Progenitor cell of endocrine pancreas (in vitro differentiated cells): Measurements from ENCODE around the gene TFEC. TPM values are rescaled to one million over a fixed set of nuclear protein-coding genes. Genes with fewer than 3 reads are reported as not detected.
"Not testable (repeated sequence)": the region's sequence is repeated elsewhere in the genome, so short reads cannot be mapped to it uniquely, and the experiment has no call there.

Experiments used
- DNase-seq: peaks from one replicate; pipeline ENCODE4 v3.0.0; 2021; ENCODE audit warnings: low spot score; ENCODE audit not compliant: unreplicated experiment
- H3K27ac Mint-ChIP-seq: 2 replicates; pipeline ENCODE4 v1.8.0; 2021; ENCODE audit warnings: mild to moderate bottlenecking, moderate library complexity, mixed read lengths
- H3K27me3 Mint-ChIP-seq: 2 replicates; pipeline ENCODE4 v1.8.0; 2021; ENCODE audit warnings: mixed read lengths
- H3K36me3 Mint-ChIP-seq: 2 replicates; pipeline ENCODE4 v1.8.0; 2022; ENCODE audit warnings: mixed read lengths; ENCODE audit not compliant: insufficient read depth
- H3K4me1 Mint-ChIP-seq: 2 replicates; pipeline ENCODE4 v1.8.0; 2021; ENCODE audit warnings: low read depth, mixed read lengths
- H3K4me3 Mint-ChIP-seq: 2 replicates; pipeline ENCODE4 v1.8.0; 2021; ENCODE audit warnings: low read depth, mild to moderate bottlenecking, moderate library complexity, mixed read lengths
- H3K9me3 Mint-ChIP-seq: 2 replicates; pipeline ENCODE4 v1.8.0; 2021; ENCODE audit warnings: low read depth, mixed read lengths
- CTCF ChIP-seq: fragments of 200-600 bp; sonication (generic); IDR thresholded peaks from one replicate; pipeline ENCODE4 v1.5.0; 2021; ENCODE audit warnings: antibody characterized with exemption, mild to moderate bottlenecking; ENCODE audit not compliant: unreplicated experiment
- total RNA-seq: library from RNA; stranded (reverse); gene quantifications from 2 replicates; pipeline ENCODE4 v1.2.1, GENCODE V29; 2021

TFEC gene
- total RNA-seq, 1 donor from 2014 or later = not detected

DNA sequence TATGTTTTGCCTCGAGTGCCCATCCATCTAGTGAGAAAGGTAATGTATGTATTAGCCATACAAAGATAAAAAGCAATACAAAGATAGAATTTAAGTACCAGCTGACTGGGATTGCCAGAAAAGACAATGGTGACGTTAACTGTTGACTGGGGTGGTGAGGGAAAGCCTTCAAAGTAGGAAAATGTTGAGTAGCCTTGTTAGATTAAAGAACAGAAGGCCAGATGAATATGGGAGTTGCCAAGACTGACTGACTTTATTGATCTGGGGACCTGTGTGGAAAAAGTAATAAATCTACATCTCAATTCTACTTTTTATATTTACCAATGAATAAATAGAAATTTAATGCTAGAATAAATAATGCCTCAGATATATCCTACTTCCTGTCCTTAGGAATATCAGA lies 97.7 kb downstream of the TFEC start:
- H3K27me3 Mint-ChIP-seq = no peaks in the 10 kb centered on the region
- H3K9me3 Mint-ChIP-seq = no peaks in the 10 kb centered on the region
- no peaks in the 10 kb centered on the region for H3K36me3 Mint-ChIP-seq
- no peak for TF ChIP-seq CTCF
- no peaks in the 10 kb centered on the region for H3K4me1 Mint-ChIP-seq
- DNase-seq = no peak
- H3K4me3 Mint-ChIP-seq = no peak overlapping the region
- H3K27ac Mint-ChIP-seq = no peak overlapping the region

DNA sequence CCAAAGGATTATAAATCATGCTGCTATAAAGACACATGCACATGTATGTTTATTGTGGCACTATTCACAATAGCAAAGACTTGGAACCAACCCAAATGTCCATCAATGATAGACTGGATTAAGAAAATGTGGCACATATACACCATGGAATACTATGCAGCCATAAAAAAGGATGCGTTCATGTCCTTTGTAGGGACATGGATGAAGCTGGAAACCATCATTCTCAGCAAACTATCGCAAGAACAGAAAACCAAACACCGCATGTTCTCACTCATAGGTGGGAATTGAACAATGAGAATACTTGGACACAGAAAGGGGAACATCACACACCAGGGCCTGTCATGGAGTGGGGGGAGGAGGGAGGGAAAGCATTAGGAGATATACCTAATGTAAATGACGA lies 100.4 kb downstream of the TFEC start:
- H3K4me3 Mint-ChIP-seq, H3K27me3 Mint-ChIP-seq, H3K27ac Mint-ChIP-seq, DNase-seq, H3K36me3 Mint-ChIP-seq, H3K4me1 Mint-ChIP-seq, H3K9me3 Mint-ChIP-seq: not testable (repeated sequence)

GRCh38 chr7:115929736-115930135 lies 100.8 kb downstream of the TFEC start:
- H3K36me3 Mint-ChIP-seq, H3K9me3 Mint-ChIP-seq, DNase-seq, H3K27me3 Mint-ChIP-seq, H3K4me1 Mint-ChIP-seq, H3K27ac Mint-ChIP-seq, H3K4me3 Mint-ChIP-seq: not testable (repeated sequence)

DNA sequence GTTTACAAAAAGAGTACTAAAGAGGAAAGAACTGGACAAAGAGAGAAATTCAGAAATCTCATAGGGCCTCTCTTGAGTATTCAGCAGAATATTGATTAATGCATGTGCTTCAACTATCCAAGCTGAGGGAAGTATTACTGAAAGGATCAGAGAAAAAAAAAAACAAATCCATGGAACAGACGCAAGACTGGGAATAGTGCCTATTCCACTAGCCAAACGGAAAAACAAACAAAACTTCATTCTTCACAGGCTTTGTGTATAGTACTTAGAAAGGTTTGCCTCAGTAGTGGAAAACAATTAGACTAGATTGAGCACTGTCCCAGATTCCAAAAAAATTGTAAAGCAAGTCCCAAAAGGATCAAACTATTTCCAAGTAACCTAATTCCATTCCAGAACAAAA lies 106.2 kb downstream of the TFEC start:
- Mint-ChIP-seq H3K36me3 (no peaks in the 10 kb centered on the region), H3K4me3 (no peak overlapping the region), H3K9me3 (no peaks in the 10 kb centered on the region), H3K27me3 (no peaks in the 10 kb centered on the region), H3K4me1 (peaks cover 11% of the 10 kb centered on the region), H3K27ac (no peak overlapping the region)
- DNase-seq = no peak
- no peak for TF ChIP-seq CTCF

GRCh38 chr7:115920367-115920766 lies 110.2 kb downstream of the TFEC start:
- TF ChIP-seq CTCF = no peak
- H3K4me3 Mint-ChIP-seq = no peak overlapping the region
- H3K9me3 Mint-ChIP-seq = no peaks in the 10 kb centered on the region
- H3K27ac Mint-ChIP-seq = no peak overlapping the region
- no peaks in the 10 kb centered on the region for H3K36me3 Mint-ChIP-seq
- no peak for DNase-seq
- H3K27me3 Mint-ChIP-seq = no peaks in the 10 kb centered on the region
- peaks cover 13% of the 10 kb centered on the region for H3K4me1 Mint-ChIP-seq

GRCh38 chr7:115914951-115915350 lies 115.6 kb downstream of the TFEC start:
- no peak for TF ChIP-seq CTCF

More at GRCh38 chr7:115914951-115915350, 115.6 kb downstream of the TFEC start:
- no peaks in the 10 kb centered on the region for H3K9me3 Mint-ChIP-seq
- no peak overlapping the region for H3K27ac Mint-ChIP-seq
- no peak overlapping the region for H3K4me3 Mint-ChIP-seq
- H3K27me3 Mint-ChIP-seq = peaks cover 3% of the 10 kb centered on the region
- peaks cover 13% of the 10 kb centered on the region for H3K4me1 Mint-ChIP-seq
- no peak for DNase-seq
- no peaks in the 10 kb centered on the region for H3K36me3 Mint-ChIP-seq
